ENCODE data around the gene VPS11.
"Not testable (repeated sequence)": the region's sequence is repeated elsewhere in the genome, so short reads cannot be mapped to it uniquely, and the experiment has no call there.

The VPS11 gene

GRCh38 chr11:119103161-119103664 lies 35.6 kb downstream of the VPS11 start:
- not testable (repeated sequence) for DNase-seq (ENCODE audit: low spot score)

- peak; percentile 46 for DNase-seq (ENCODE audit: low spot score)
These were observed 36.2 kb downstream of the VPS11 start for GRCh38 chr11:119103793-119104192.

GRCh38 chr11:119106564-119107537 lies 39.2 kb downstream of the VPS11 start, which contains the start of gene C2CD2L:
TSS of gene C2CD2L (plus strand) at chr11:119107344. CDS start at chr11:119107742, 398 bp downstream.
- peak; percentile 92 for DNase-seq (ENCODE audit: low spot score)

- no peak for DNase-seq (ENCODE audit: low spot score)
These were observed 40.0 kb downstream of the VPS11 start for GRCh38 chr11:119107538-119108145.

- peak; percentile 80 for DNase-seq (ENCODE audit: low spot score)
These were observed 40.7 kb downstream of the VPS11 start for GRCh38 chr11:119108146-119108856.

GRCh38 chr11:119108857-119109221 lies 41.2 kb downstream of the VPS11 start:
- no peak for DNase-seq (ENCODE audit: low spot score)

- no peak for DNase-seq (ENCODE audit: low spot score)
These were observed 42.2 kb downstream of the VPS11 start for GRCh38 chr11:119109843-119110242.

GRCh38 chr11:119110439-119110838 lies 42.8 kb downstream of the VPS11 start:
- DNase-seq (ENCODE audit: low spot score): no peak

- no peak for DNase-seq (ENCODE audit: low spot score)
These were observed 43.8 kb downstream of the VPS11 start for GRCh38 chr11:119111361-119111925.

- DNase-seq (ENCODE audit: low spot score): no peak
These were observed 44.8 kb downstream of the VPS11 start for GRCh38 chr11:119112314-119113020.

GRCh38 chr11:119113716-119114115 lies 46.1 kb downstream of the VPS11 start:
- DNase-seq (ENCODE audit: low spot score): no peak

- no peak for DNase-seq (ENCODE audit: low spot score)
These were observed 46.7 kb downstream of the VPS11 start for GRCh38 chr11:119114351-119114750.

GRCh38 chr11:119115484-119116234 lies 48.0 kb downstream of the VPS11 start:
- DNase-seq (ENCODE audit: low spot score): no peak

- no peak for DNase-seq (ENCODE audit: low spot score)
These were observed 48.6 kb downstream of the VPS11 start for GRCh38 chr11:119116235-119116594.

- no peak for DNase-seq (ENCODE audit: low spot score)
These were observed 49.0 kb downstream of the VPS11 start for GRCh38 chr11:119116601-119117000.

- no peak for DNase-seq (ENCODE audit: low spot score)
These were observed 49.5 kb downstream of the VPS11 start for GRCh38 chr11:119117004-119117706.

- no peak for DNase-seq (ENCODE audit: low spot score)
These were observed 50.6 kb downstream of the VPS11 start for GRCh38 chr11:119118227-119118626.

- no peak for DNase-seq (ENCODE audit: low spot score)
These were observed 51.3 kb downstream of the VPS11 start for GRCh38 chr11:119118946-119119345.

GRCh38 chr11:119120639-119121007 lies 53.0 kb downstream of the VPS11 start:
- DNase-seq (ENCODE audit: low spot score): peak; percentile 39

Data from RKO (cell line).